ENCODE results near the gene VCL. TPM values are rescaled to one million over a fixed set of nuclear protein-coding genes. Genes with fewer than 3 reads are reported as not detected.
"Not testable (repeated sequence)": the region's sequence is repeated elsewhere in the genome, so short reads cannot be mapped to it uniquely, and the experiment has no call there.

The VCL gene
- total RNA-seq, 2 donors from 2014 or later, result 12.2 to 19.2 TPM

DNA sequence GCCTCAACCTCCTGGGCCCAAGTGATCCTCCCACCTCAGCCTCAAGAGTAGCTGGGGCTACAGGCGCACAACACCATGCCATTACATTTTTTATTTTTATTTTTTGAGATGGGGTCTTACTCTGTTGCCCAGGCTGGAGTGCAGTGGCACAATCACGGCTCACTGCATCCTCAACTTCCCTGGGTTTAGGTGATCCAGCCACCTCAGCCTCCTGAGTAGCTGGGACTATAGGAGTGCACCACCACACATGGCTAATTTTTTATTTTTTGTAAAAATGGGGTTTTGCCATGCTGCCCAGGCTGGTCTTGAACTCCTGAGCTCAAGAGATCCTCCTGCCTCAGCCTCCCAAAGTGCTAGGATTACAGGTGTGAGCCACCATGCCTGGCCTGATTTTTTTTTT is 64.1 kb downstream of the VCL start:
- not testable (repeated sequence) for H3K4me3 Mint-ChIP-seq; H3K36me3 Mint-ChIP-seq (ENCODE audit: insufficient read depth in 2 of 2)

DNA sequence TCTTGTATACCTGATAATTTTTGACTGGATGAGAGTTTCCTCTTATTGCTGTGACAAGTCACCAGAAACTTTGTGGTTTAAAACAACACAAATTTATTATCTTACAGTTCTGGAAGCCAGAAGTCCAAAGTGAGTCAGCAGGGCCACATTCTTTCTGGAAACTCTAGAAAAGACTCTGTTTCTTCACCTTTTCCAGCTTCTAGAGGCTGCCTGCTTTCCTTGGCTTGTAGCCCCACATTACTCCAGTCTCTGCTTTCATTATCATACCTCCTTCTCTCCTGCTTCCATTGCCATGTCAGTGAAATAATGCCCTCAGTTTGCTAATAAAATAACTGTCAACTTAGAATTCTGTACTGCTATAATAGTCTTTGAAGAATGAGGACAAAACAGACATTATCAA is 65.3 kb downstream of the VCL start:
- DNase-seq, result no peak
- peaks cover 13% of the 10 kb centered on the region for H3K4me1 Mint-ChIP-seq (ENCODE audit: low read depth)
- H3K9me3 Mint-ChIP-seq, result peaks cover 2 to 4% of the 10 kb centered on the region in 2 donors
- H3K27me3 Mint-ChIP-seq (ENCODE audit: low read depth), result no peaks in the 10 kb centered on the region
- H3K36me3 Mint-ChIP-seq (ENCODE audit: insufficient read depth in 2 of 2), result peaks cover 5 to 7% of the 10 kb centered on the region in 2 donors
- H3K4me3 Mint-ChIP-seq, result no peak overlapping the region
- peak overlapping the region; percentile 87 for H3K27ac Mint-ChIP-seq
- no peak for ATAC-seq (replicated peaks in 1 of 2)

More for the DNA sequence above, 64.1 kb downstream of the VCL start:
- H3K4me1 Mint-ChIP-seq (ENCODE audit: low read depth), result peaks cover 20% of the 10 kb centered on the region
- ATAC-seq (replicated peaks in 1 of 2); DNase-seq; H3K27ac Mint-ChIP-seq; H3K9me3 Mint-ChIP-seq; H3K27me3 Mint-ChIP-seq (ENCODE audit: low read depth): not testable (repeated sequence)

GRCh38 chr10:74067373-74068352 is 69.7 kb downstream of the VCL start:
- peaks cover 2 to 4% of the 10 kb centered on the region in 2 donors for H3K9me3 Mint-ChIP-seq
- H3K27ac Mint-ChIP-seq, result no peak overlapping the region
- DNase-seq (no peak), ATAC-seq (replicated peaks in 1 of 2) (no peak)
- peaks cover 6% of the 10 kb centered on the region for H3K4me1 Mint-ChIP-seq (ENCODE audit: low read depth)
- no peak overlapping the region for H3K4me3 Mint-ChIP-seq
- H3K36me3 Mint-ChIP-seq (ENCODE audit: insufficient read depth in 2 of 2), result peaks cover 5 to 7% of the 10 kb centered on the region in 2 donors
- no peaks in the 10 kb centered on the region for H3K27me3 Mint-ChIP-seq (ENCODE audit: low read depth)

DNA sequence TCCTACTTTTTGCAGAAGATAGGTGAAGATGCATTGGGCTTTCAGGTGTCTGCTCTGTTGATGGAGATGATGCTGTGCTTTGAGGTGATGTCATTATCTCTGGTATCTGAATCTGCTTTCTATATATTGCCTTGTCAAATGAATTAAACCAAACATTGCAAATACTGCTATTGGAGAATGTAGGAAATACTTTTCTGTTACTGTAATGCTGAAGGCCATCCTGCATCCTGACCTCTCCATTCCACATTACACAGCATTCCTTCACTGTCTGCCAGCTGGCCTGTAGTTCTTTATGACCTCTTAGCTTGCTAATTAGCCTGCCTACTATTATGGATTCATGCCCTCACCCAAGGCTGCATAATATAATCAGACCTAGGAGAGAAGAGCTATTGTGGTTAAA is 73.2 kb downstream of the VCL start:
- Mint-ChIP-seq H3K4me1 (ENCODE audit: low read depth) (no peaks in the 10 kb centered on the region), H3K27me3 (ENCODE audit: low read depth) (no peaks in the 10 kb centered on the region), H3K9me3 (no peaks in the 10 kb centered on the region), H3K27ac (no peak overlapping the region), H3K4me3 (no peak overlapping the region), H3K36me3 (ENCODE audit: insufficient read depth in 2 of 2) (no peaks in the 10 kb centered on the region)
- no peak for DNase-seq
- no peak for ATAC-seq (replicated peaks in 1 of 2)

DNA sequence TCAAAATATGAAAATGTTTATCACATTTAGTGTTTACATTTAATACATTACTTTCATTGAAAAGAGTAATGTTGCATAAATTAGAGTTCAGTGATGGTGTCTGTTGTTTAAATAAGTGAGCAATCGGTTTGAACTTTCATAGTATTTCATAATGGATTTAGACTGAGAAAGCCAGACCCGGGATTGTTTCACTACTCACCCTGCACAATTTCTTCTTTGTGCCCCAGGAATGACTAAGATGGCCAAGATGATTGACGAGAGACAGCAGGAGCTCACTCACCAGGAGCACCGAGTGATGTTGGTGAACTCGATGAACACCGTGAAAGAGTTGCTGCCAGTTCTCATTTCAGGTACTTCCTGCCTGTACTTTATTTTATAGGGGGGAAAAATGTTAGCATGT is 74.6 kb downstream of the VCL start:
- H3K36me3 Mint-ChIP-seq (ENCODE audit: insufficient read depth in 2 of 2), result peaks cover 0 to 3% of the 10 kb centered on the region in 2 donors
- H3K4me1 Mint-ChIP-seq (ENCODE audit: low read depth), result peaks cover 3% of the 10 kb centered on the region
- H3K27ac Mint-ChIP-seq, result no peak overlapping the region
- no peaks in the 10 kb centered on the region for H3K27me3 Mint-ChIP-seq (ENCODE audit: low read depth)
- no peaks in the 10 kb centered on the region for H3K9me3 Mint-ChIP-seq
- DNase-seq (no peak), ATAC-seq (replicated peaks in 1 of 2) (no peak)
- H3K4me3 Mint-ChIP-seq, result no peak overlapping the region

- no peak overlapping the region for H3K27ac Mint-ChIP-seq
- DNase-seq, result no peak
These were observed 78.0 kb downstream of the VCL start for GRCh38 chr10:74075906-74076305.

GRCh38 chr10:74076961-74077360 is 79.0 kb downstream of the VCL start:
- H3K36me3 Mint-ChIP-seq (ENCODE audit: insufficient read depth in 2 of 2), result peaks cover 0 to 4% of the 10 kb centered on the region in 2 donors
- DNase-seq (no peak), ATAC-seq (replicated peaks in 1 of 2) (no peak)
- H3K27ac Mint-ChIP-seq, result no peak overlapping the region
- no peaks in the 10 kb centered on the region for H3K27me3 Mint-ChIP-seq (ENCODE audit: low read depth)
- peaks cover 40% of the 10 kb centered on the region for H3K4me1 Mint-ChIP-seq (ENCODE audit: low read depth)
- H3K4me3 Mint-ChIP-seq, result no peak overlapping the region
- H3K9me3 Mint-ChIP-seq, result no peaks in the 10 kb centered on the region

More at GRCh38 chr10:74075906-74076305, 78.0 kb downstream of the VCL start:
- Mint-ChIP-seq H3K36me3 (ENCODE audit: insufficient read depth in 2 of 2) (peaks cover 0 to 4% of the 10 kb centered on the region in 2 donors), H3K27me3 (ENCODE audit: low read depth) (no peaks in the 10 kb centered on the region), H3K4me3 (no peak overlapping the region), H3K4me1 (ENCODE audit: low read depth) (peaks cover 34% of the 10 kb centered on the region), H3K9me3 (no peaks in the 10 kb centered on the region)
- no peak for ATAC-seq (replicated peaks in 1 of 2)

DNA sequence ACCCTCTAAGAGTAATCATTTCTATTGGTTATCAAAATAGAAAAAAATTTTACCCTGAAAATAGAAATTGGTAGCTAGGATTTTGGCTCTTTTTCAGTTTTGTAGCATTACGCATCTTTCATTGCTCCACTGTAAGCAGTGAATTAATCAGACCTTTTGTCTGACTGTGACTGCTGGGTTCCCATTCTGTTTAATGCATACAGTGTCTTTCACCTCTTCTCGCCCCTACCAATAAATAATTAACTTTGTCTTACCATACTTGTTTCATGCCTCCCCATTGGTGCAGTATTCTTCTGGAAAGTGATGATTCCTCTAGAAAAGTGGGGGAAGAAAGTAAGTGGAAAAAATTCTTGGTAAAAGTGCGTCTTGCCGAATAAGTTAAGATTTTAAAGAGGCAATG is 79.5 kb downstream of the VCL start:
- peaks cover 40% of the 10 kb centered on the region for H3K4me1 Mint-ChIP-seq (ENCODE audit: low read depth)
- no peak overlapping the region for H3K4me3 Mint-ChIP-seq
- H3K27ac Mint-ChIP-seq, result no peak overlapping the region
- H3K9me3 Mint-ChIP-seq, result no peaks in the 10 kb centered on the region
- DNase-seq (no peak), ATAC-seq (replicated peaks in 1 of 2) (no peak)
- H3K27me3 Mint-ChIP-seq (ENCODE audit: low read depth), result no peaks in the 10 kb centered on the region
- H3K36me3 Mint-ChIP-seq (ENCODE audit: insufficient read depth in 2 of 2), result peaks cover 0 to 4% of the 10 kb centered on the region in 2 donors

DNA sequence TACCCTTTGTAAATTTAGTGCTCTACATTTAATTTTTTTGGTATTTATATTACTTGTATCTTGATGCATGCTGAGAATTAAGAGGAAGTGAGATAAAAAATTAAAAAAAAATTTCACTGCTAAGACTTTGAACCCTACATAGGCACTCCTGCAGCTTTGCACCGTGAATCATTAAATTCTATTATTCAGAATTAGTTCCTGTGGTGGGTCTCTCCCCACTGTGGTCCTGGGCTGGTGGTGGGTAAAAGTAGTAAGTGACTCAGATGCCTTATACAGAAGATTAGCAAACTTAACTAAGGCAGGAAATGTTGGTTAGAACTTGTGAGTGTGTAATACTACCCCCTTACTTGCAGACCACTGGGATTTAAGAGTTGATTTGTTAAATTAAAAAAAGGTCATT is 80.1 kb downstream of the VCL start:
- ATAC-seq (replicated peaks in 1 of 2) (peak; percentile 94), DNase-seq (peak; percentile 34 to 60)
- Mint-ChIP-seq H3K4me1 (ENCODE audit: low read depth) (peaks cover 40% of the 10 kb centered on the region), H3K9me3 (no peaks in the 10 kb centered on the region), H3K27me3 (ENCODE audit: low read depth) (no peaks in the 10 kb centered on the region), H3K36me3 (ENCODE audit: insufficient read depth in 2 of 2) (peaks cover 0 to 4% of the 10 kb centered on the region in 2 donors), H3K27ac (peak overlapping the region; percentile 44), H3K4me3 (peak overlapping the region; percentile 61 to 67)

DNA sequence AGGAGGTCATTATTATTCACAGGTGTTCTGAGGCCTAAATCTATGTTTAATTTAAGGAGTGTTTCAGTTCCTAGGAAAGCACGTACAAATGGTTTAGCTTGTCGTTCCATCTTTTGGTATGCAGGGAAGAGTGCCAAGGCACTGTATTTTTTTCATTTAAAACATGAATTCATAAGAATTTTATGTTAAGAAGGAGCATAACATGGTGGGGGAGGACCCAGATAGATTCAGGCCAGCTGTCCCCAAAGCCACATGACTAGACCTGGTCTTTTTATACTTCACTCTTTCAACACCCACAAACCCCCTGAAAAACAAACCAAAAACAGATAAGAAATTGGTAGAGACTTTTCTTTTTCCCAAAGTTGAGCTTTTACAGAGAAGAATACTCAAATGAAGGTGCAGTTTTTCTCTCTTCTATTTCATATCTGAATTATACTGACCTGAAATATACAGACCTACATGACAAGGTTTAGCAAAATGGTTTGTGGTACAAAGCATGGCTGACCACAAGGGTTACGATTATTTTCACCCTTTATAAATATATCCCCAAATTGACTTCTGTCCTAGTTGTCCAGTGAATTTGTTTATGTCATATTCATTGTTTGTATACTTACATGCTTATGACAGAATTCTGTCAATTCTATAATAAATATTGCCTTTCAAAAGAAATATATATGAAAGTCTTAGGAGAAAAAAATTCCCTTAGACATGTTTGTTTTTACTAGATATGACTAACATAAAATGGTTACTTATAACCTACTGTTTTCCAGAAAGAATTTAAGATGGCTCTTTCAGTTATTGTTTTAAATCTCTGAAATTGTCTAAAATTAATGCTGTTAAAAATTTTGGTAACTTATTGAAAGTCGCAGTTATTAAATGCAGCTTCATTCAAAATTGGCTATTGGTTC is 81.4 kb downstream of the VCL start:
- Mint-ChIP-seq H3K9me3 (no peaks in the 10 kb centered on the region), H3K27me3 (ENCODE audit: low read depth) (no peaks in the 10 kb centered on the region), H3K36me3 (ENCODE audit: insufficient read depth in 2 of 2) (peaks cover 0 to 4% of the 10 kb centered on the region in 2 donors), H3K27ac (peak overlapping the region; percentile 44), H3K4me1 (ENCODE audit: low read depth) (peaks cover 40% of the 10 kb centered on the region), H3K4me3 (peak overlapping the region; percentile 23 to 67)
- DNase-seq, result no peak
- ATAC-seq (replicated peaks in 1 of 2), result no peak

DNA sequence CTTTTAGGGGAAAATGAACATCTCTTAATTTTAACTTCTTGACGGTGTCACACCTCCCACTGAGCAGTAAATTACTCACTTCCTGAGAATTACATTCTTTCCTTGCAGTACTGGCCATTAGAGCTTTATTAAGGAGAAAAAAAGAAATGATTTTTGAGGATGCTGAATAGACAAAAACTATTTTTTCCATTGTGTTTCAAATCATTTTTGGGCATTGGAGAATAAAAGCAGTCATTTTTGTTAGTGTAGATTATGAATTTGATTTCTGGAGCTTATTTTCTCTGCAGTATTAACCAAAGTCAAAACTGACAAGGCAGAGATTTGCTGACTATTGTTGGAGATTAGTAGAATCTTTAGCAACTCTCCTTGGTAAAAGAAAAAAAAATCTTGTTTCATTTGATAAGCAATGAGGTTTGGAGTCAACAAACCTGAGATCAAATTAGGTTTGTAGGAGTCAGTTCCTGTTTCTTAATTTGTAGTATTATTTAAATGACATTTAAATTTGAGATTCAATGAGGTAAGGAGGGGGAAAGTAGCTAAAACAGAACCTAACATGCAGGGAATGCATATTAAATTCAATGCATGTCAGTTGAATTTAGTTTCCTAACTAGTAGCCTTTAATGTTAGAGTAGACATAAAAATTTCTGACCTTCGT is 82.1 kb downstream of the VCL start:
- DNase-seq, result no peak
- Mint-ChIP-seq H3K27me3 (ENCODE audit: low read depth) (no peaks in the 10 kb centered on the region), H3K9me3 (no peaks in the 10 kb centered on the region), H3K27ac (no peak overlapping the region), H3K36me3 (ENCODE audit: insufficient read depth in 2 of 2) (peaks cover 0 to 6% of the 10 kb centered on the region in 2 donors), H3K4me3 (peak overlapping the region; percentile 23 to 61), H3K4me1 (ENCODE audit: low read depth) (peaks cover 46% of the 10 kb centered on the region)
- ATAC-seq (replicated peaks in 1 of 2), result no peak

DNA sequence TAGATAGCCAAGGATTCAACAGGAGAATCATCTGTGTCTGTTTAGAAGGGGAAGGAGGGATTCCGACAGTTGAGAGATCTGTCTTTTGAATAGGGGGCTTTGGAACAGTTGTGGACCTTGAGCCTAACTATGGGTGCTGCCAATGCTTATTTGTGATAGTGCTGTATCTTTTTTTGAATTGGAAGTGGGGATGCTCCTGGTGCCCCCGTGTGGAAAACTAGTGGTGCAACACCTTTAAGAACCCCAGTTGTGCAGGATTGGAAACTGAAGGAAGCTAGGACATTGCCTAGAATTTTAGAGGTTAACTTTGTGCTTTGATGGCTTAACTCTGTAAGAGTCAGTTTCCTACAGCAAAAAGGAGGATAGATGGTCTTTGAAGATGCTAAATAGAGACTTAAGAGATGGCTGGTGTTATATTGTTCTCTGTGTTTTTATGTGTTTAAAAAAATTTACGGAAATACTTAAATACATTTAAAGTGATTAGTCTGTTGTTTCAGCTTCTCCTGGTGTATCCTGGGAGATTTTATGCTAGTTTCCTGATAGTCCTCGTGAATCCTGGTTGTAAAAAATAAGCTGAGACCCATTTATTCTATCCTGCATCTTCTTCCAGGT is 83.4 kb downstream of the VCL start:
- peaks cover 52% of the 10 kb centered on the region for H3K4me1 Mint-ChIP-seq (ENCODE audit: low read depth)
- H3K9me3 Mint-ChIP-seq, result no peaks in the 10 kb centered on the region
- H3K27me3 Mint-ChIP-seq (ENCODE audit: low read depth), result no peaks in the 10 kb centered on the region
- no peak overlapping the region for H3K27ac Mint-ChIP-seq
- H3K4me3 Mint-ChIP-seq, result no peak overlapping the region
- peaks cover 0 to 6% of the 10 kb centered on the region in 2 donors for H3K36me3 Mint-ChIP-seq (ENCODE audit: insufficient read depth in 2 of 2)
- ATAC-seq (replicated peaks in 1 of 2) (peak in 1 of 2 donors; percentile 41), DNase-seq (peak; percentile 31)
